ENCODE data around the gene WDR88. TPM values are rescaled to one million over a fixed set of nuclear protein-coding genes. Genes with fewer than 3 reads are reported as not detected.

Gene WDR88
- total and polyA plus RNA-seq, 10 of the 15 experiments (the other 5 are each of a cell fraction or from before 2014, with no cell fraction given): 0.19 to 0.34 TPM; not detected in 8

- H3K27ac ChIP-seq (ENCODE audit: control insufficient read depth, insufficient read depth): no peak overlapping the region
- no peak overlapping the region for H3K4me3 ChIP-seq
- DNase-seq (ENCODE audit: low read depth, low spot score) (no peak), ATAC-seq (no peak), FAIRE-seq (no peak)
- H3K27me3 ChIP-seq (replicated peaks in 1 of 2; ENCODE audit: control insufficient read depth in 2 of 2, insufficient read depth in 2 of 2, low read length in 1 of 2): no peaks in the 10 kb centered on the region
- no peaks in the 10 kb centered on the region for H3K4me1 ChIP-seq (ENCODE audit: control insufficient read depth, insufficient read depth, low read length)
- RAD21 ChIA-PET (ENCODE audit: unreplicated experiment): no interaction called here
- H2AFZ ChIP-seq (ENCODE audit: control insufficient read depth, low read depth, low read length): no peak overlapping the region
- BruUV-seq (replicated peaks): no TSS peak
- no peaks in the 10 kb centered on the region for H4K20me1 ChIP-seq (ENCODE audit: control insufficient read depth, insufficient read depth)
- H3K9me3 ChIP-seq (replicated peaks; ENCODE audit: control insufficient read depth, insufficient read depth, low read length): no peaks in the 10 kb centered on the region
- in situ Hi-C loops (cut with MboI): no loop called here
- SMC1A ChIA-PET (ENCODE audit: uncharacterized antibody, unreplicated experiment): no interaction called here
- no peak overlapping the region for H3K9ac ChIP-seq (ENCODE audit: control insufficient read depth, insufficient read depth, low read length)
- POLR2A ChIA-PET: no interaction called here
- CTCF ChIA-PET: interaction anchor here (2.2 kb wide), 1 partner anchor 11 kb away, joined by 10 read pairs; no protein-coding TSS in a partner anchor
- intact Hi-C loops (cut with micrococcal nuclease; ENCODE audit: unreplicated experiment): no loop called here
- peaks cover 4 to 23% of the 10 kb centered on the region in 2 experiments for H3K36me3 ChIP-seq (ENCODE audit: control insufficient read depth in 2 of 2, insufficient read depth in 2 of 2, low read length in 1 of 2)
- no peaks in the 10 kb centered on the region for H3K79me2 ChIP-seq (ENCODE audit: control insufficient read depth, insufficient read depth, low read length)
- H3K4me2 ChIP-seq (ENCODE audit: control insufficient read depth, insufficient read depth): no peak overlapping the region
- TF ChIP-seq NFYB (IDR thresholded peaks at IDR 0.05; ENCODE audit: insufficient read depth, low read depth, low read length) (no peak), ZZZ3 (IDR thresholded peaks at IDR 0.05; ENCODE audit: control insufficient read depth, insufficient read length, low read depth) (no peak), MYC (IDR thresholded peaks at IDR 0.05; ENCODE audit: insufficient read depth, insufficient read length, insufficient replicate concordance, low read length, severe bottlenecking) (no peak), HSF1 (IDR thresholded peaks at IDR 0.05; ENCODE audit: low read depth, low read length) (no peak), EGR1 (IDR thresholded peaks at IDR 0.05; ENCODE audit: borderline replicate concordance in 1 of 2, low read depth in 2 of 2, low read length in 2 of 2) (no peak), IRF5 (IDR thresholded peaks at IDR 0.05; ENCODE audit: borderline replicate concordance) (no peak), WRNIP1 (IDR thresholded peaks at IDR 0.05; ENCODE audit: borderline replicate concordance, low read depth, low read length) (no peak), NFXL1 (IDR thresholded peaks at IDR 0.05; ENCODE audit: borderline replicate concordance) (no peak), GABPA (IDR thresholded peaks at IDR 0.05; ENCODE audit: low read depth) (no peak), POLR2AphosphoS5 (IDR thresholded peaks at IDR 0.05; ENCODE audit: low read length) (no peak), BCL3 (IDR thresholded peaks at IDR 0.05; ENCODE audit: borderline replicate concordance, insufficient read depth, low read depth, low read length, poor library complexity, severe bottlenecking) (no peak)
- 91% methylated on average over 4 of the region's 4 CpGs for whole genome bisulfite sequencing (ENCODE audit: insufficient coverage, insufficient replicate concordance, low lambda C conversion rate, missing lambda C conversion rate)
These were observed 17.6 kb upstream of the WDR88 start for GRCh38 chr19:33114312-33114711.

Data from GM12878 (cell line).